ENCODE measurements around the gene DRD2. TPM values are rescaled to one million over a fixed set of nuclear protein-coding genes. Genes with fewer than 3 reads are reported as not detected.

The DRD2 gene

GRCh38 chr11:113363406-113363805 lies 111.8 kb downstream of the DRD2 start:
- H3K4me3 ChIP-seq (replicated peaks; ENCODE audit: insufficient read depth, low read length): no peak overlapping the region
- no peak overlapping the region for H3K27ac ChIP-seq (replicated peaks)
- H3K27me3 ChIP-seq (ENCODE audit: insufficient read depth, poor library complexity, severe bottlenecking): no peaks in the 10 kb centered on the region
- no peak for DNase-seq (ENCODE audit: low read depth in 1 of 2, low spot score in 1 of 2)
- no peak for TF ChIP-seq POLR2AphosphoS5 (IDR thresholded peaks at IDR 0.05; ENCODE audit: low read depth)
- no peak for TF ChIP-seq REST (IDR thresholded peaks at IDR 0.05; ENCODE audit: insufficient replicate concordance, low read depth)
- TF ChIP-seq SPI1 (IDR thresholded peaks at IDR 0.05; ENCODE audit: borderline replicate concordance, low read depth): no peak
- TF ChIP-seq GABPA (IDR thresholded peaks at IDR 0.05; ENCODE audit: low read depth): no peak
- TF ChIP-seq CTCF (IDR thresholded peaks at IDR 0.05; ENCODE audit: insufficient read depth, low read length): no peak

Small RNA genes within 50 kb of the gene (microRNA-seq; reads per million reads assigned to microRNA genes)
- not detected for gene MIR4301

Measured in HL-60 (cell line).